Measurements from ENCODE around the gene NUDT2. TPM values are rescaled to one million over a fixed set of nuclear protein-coding genes. Genes with fewer than 3 reads are reported as not detected.

NUDT2 gene
- total RNA-seq, 1 donor = 15.2 TPM

DNA sequence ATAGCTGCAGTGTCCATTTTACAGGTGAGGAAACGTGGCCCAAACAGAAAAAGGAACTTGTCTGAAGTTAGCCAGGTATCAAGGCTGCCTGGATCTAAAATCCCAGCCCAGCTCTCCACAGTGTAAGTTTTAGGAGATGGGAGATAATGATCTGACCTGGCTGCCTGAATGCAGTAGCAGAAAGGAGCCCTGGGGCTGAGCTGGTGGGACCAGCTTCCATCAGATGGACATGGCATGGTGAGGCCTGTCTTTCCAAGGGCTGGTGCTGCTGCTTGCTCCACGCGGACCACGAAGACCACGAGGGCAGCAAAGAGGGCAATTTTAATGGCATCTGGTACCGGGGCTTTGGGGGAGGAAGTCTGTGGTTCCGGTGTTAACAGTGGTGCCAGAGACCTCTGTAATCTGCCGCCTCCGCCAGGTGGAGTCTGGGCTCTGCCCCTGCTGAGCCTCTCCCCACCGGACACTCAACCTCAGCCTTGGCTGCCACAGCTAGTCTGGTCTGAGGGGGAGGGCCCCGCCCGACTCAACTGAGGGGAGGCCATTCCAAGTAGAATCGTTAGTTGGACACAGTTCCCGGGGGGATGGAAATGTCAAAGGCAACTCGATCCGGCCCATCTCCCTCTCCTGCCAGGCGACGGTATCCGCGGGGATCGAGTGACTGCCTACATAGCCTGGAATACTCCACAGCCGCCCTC lies 46.7 kb downstream of the NUDT2 start:
- Histone ChIP-seq H3K4me3 (ENCODE audit: insufficient read depth, low read length) (peak overlapping the region; percentile 82), H3K9me3 (ENCODE audit: low read depth, low read length) (no peaks in the 10 kb centered on the region), H3K27ac (ENCODE audit: low read depth, low read length) (no peak overlapping the region), H4K20me1 (ENCODE audit: insufficient read depth, low read length) (no peaks in the 10 kb centered on the region), H3K36me3 (ENCODE audit: insufficient read depth, low read length) (no peaks in the 10 kb centered on the region), H3K4me2 (ENCODE audit: insufficient read depth, low read length) (peak overlapping the region; percentile 100), H3K79me2 (ENCODE audit: insufficient read depth, low read length) (no peaks in the 10 kb centered on the region), H2AFZ (ENCODE audit: low read length) (peak overlapping the region; percentile 95), H3K4me1 (ENCODE audit: insufficient read depth, low read length) (peaks cover 7% of the 10 kb centered on the region), H3K27me3 (ENCODE audit: insufficient read depth, low read length) (no peaks in the 10 kb centered on the region)
- peak; percentile 91 for DNase-seq (ENCODE audit: insufficient read length, low spot score, missing footprints)
- TF ChIP-seq, protein P1, sequence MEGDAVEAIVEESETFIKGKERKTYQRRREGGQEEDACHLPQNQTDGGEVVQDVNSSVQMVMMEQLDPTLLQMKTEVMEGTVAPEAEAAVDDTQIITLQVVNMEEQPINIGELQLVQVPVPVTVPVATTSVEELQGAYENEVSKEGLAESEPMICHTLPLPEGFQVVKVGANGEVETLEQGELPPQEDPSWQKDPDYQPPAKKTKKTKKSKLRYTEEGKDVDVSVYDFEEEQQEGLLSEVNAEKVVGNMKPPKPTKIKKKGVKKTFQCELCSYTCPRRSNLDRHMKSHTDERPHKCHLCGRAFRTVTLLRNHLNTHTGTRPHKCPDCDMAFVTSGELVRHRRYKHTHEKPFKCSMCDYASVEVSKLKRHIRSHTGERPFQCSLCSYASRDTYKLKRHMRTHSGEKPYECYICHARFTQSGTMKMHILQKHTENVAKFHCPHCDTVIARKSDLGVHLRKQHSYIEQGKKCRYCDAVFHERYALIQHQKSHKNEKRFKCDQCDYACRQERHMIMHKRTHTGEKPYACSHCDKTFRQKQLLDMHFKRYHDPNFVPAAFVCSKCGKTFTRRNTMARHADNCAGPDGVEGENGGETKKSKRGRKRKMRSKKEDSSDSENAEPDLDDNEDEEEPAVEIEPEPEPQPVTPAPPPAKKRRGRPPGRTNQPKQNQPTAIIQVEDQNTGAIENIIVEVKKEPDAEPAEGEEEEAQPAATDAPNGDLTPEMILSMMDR (IDR thresholded peaks at IDR 0.05; ENCODE audit: extremely low read depth, low read depth, low read length) = no peak

DNA sequence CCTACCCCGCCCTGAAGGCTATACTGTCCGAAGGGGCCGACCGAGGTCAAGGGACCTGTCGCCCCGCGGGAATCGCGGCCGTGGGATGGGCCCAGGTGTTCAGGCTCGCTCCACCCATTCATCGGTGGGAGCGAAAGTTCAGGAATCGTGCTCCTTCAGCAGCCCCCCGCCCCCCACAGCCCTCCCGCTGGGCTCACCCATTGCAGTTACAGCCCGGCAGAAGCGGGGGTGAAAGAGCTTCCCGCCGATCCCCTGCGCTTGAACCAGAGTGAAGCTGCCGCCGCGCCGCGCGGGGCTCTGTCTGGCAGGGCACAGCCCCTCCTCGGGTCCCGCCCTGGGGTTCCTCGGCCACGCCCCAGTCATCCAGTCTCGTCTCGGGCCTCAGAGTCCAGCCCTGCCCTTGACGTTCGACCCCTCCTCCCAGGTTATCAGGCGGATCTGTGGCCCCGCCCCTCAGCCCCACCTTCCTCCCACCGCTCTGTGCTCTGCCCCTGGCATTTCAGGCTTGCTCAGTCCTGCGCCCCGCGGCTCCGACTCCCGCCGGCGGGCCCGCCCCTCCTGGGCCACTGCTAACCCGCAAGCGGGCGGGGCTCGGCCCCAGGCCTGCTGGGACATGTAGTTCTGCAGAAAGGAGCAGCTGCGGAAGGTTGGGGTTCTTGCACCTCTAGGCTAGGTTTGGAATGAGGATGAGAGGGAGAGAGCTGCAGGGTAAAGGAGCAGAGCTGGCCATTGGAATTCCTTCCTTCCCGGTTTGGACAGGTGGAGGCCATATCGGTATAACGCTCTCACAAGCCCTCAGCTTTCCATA lies 47.4 kb downstream of the NUDT2 start, which contains the start of gene MYORG:
Gene MYORG, minus strand, starts transcription at position 303 of the 808 bp plus-strand sequence. CDS start 3,955 bp downstream, outside the sequence.
- TF ChIP-seq, protein P1 (IDR thresholded peaks at IDR 0.05; ENCODE audit: extremely low read depth, low read depth, low read length) = no peak
- peaks cover 7% of the 10 kb centered on the region for H3K4me1 ChIP-seq (ENCODE audit: insufficient read depth, low read length)
- no peaks in the 10 kb centered on the region for H3K79me2 ChIP-seq (ENCODE audit: insufficient read depth, low read length)
- H3K4me2 ChIP-seq (ENCODE audit: insufficient read depth, low read length) = peak within 1 kb of the TSS; percentile 100
- peak; percentile 99 for DNase-seq (ENCODE audit: insufficient read length, low spot score, missing footprints)
- peak within 1 kb of the TSS; percentile 61 for H3K27ac ChIP-seq (ENCODE audit: low read depth, low read length)
- no peaks in the 10 kb centered on the region for H3K36me3 ChIP-seq (ENCODE audit: insufficient read depth, low read length)
- no peaks in the 10 kb centered on the region for H4K20me1 ChIP-seq (ENCODE audit: insufficient read depth, low read length)
- peak within 1 kb of the TSS; percentile 82 for H3K4me3 ChIP-seq (ENCODE audit: insufficient read depth, low read length)
- H2AFZ ChIP-seq (ENCODE audit: low read length) = peak within 1 kb of the TSS; percentile 95
- no peaks in the 10 kb centered on the region for H3K9me3 ChIP-seq (ENCODE audit: low read depth, low read length)
- H3K27me3 ChIP-seq (ENCODE audit: insufficient read depth, low read length) = no peaks in the 10 kb centered on the region

DNA sequence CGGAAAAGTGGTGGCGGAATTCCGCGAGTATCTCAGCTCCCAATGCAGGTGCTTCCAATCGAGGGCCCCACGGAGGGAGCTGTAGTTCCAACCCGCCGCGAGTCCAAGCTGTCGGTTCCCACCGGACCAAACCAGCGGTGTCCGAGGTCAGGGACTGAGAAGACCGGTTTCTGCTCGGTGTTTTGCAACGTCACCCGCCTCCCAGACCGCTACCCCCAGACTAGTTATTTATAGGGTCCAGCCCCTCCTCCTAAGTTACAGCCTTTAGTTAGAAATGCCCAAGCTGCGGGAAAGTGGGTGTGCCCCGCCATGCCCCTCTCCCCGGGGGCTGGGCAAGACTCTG lies 48.0 kb downstream of the NUDT2 start:
- H3K4me3 ChIP-seq (ENCODE audit: insufficient read depth, low read length) = peak overlapping the region; percentile 82
- peak; percentile 90 for DNase-seq (ENCODE audit: insufficient read length, low spot score, missing footprints)
- H3K79me2 ChIP-seq (ENCODE audit: insufficient read depth, low read length) = no peaks in the 10 kb centered on the region
- no peaks in the 10 kb centered on the region for H3K27me3 ChIP-seq (ENCODE audit: insufficient read depth, low read length)
- peaks cover 7% of the 10 kb centered on the region for H3K4me1 ChIP-seq (ENCODE audit: insufficient read depth, low read length)
- H4K20me1 ChIP-seq (ENCODE audit: insufficient read depth, low read length) = no peaks in the 10 kb centered on the region
- TF ChIP-seq, protein P1 (IDR thresholded peaks at IDR 0.05; ENCODE audit: extremely low read depth, low read depth, low read length) = no peak
- peak overlapping the region; percentile 61 for H3K27ac ChIP-seq (ENCODE audit: low read depth, low read length)
- peak overlapping the region; percentile 95 for H2AFZ ChIP-seq (ENCODE audit: low read length)
- peak overlapping the region; percentile 100 for H3K4me2 ChIP-seq (ENCODE audit: insufficient read depth, low read length)
- H3K9me3 ChIP-seq (ENCODE audit: low read depth, low read length) = no peaks in the 10 kb centered on the region
- no peaks in the 10 kb centered on the region for H3K36me3 ChIP-seq (ENCODE audit: insufficient read depth, low read length)
